ENCODE data around the gene SKI. TPM values are rescaled to one million over a fixed set of nuclear protein-coding genes. Genes with fewer than 3 reads are reported as not detected.

The SKI gene
- total and polyA plus RNA-seq, 9 of the 15 experiments (the other 6 are each of a cell fraction or from before 2014, with no cell fraction given): 0.10 to 60.5 (median 4.6) TPM

GRCh38 chr1:2279210-2279639, 51.1 kb downstream of the SKI start:
- no peak overlapping the region for H3K4me3 ChIP-seq
- no peaks in the 10 kb centered on the region for H3K27me3 ChIP-seq (ENCODE audit: control insufficient read depth in 2 of 2, insufficient read depth in 2 of 2, low read length in 2 of 2)
- H4K20me1 ChIP-seq (replicated peaks; ENCODE audit: control insufficient read depth, insufficient read depth, low read length): peaks cover 17% of the 10 kb centered on the region; the same call in 1 of the 2 replicates
- H3K9me1 ChIP-seq (ENCODE audit: control insufficient read depth, insufficient read depth, low read length): peaks cover 5% of the 10 kb centered on the region
- 95% methylated on average over 10 of the region's 13 CpGs for WGBS (ENCODE audit: insufficient coverage, low coverage, missing lambda C conversion rate)
- peaks cover 12 to 60% of the 10 kb centered on the region in 2 experiments for H3K4me1 ChIP-seq (replicated peaks in 1 of 2; ENCODE audit: control insufficient read depth in 2 of 2, insufficient read depth in 2 of 2, low read length in 2 of 2)
- no peak overlapping the region for H3K9ac ChIP-seq (ENCODE audit: insufficient read depth in 1 of 2, low read depth in 2 of 2, low read length in 2 of 2)
- H3K36me3 ChIP-seq (ENCODE audit: control insufficient read depth, insufficient read depth, low read length): peaks cover 19% of the 10 kb centered on the region; the same call in 2 of the 3 replicates
- H3K27ac ChIP-seq (ENCODE audit: extremely low read depth, low read depth, low read length): no peak overlapping the region
- in situ Hi-C loops (cut with MboI) (no loop called here), intact Hi-C loops (cut with micrococcal nuclease) (no loop called here)
- peaks cover 2% of the 10 kb centered on the region for H3K9me3 ChIP-seq (replicated peaks; ENCODE audit: control insufficient read depth, insufficient read depth, low read depth, low read length)
- BruUV-seq (replicated peaks): no TSS peak
- ChIA-PET CTCF (ENCODE audit: low intra/inter-chr PET ratio) (no interaction called here), POLR2A (no interaction called here)
- ATAC-seq (no peak), FAIRE-seq (no peak), DNase-seq (ENCODE audit: extremely low read depth in 1 of 4, low spot score in 3 of 4) (no peak)
- peaks cover 74% of the 10 kb centered on the region for H3K79me2 ChIP-seq (ENCODE audit: control insufficient read depth, insufficient read depth, low read length)
- H2AFZ ChIP-seq (ENCODE audit: low read depth, low read length): no peak overlapping the region
- H3K4me2 ChIP-seq (ENCODE audit: insufficient read depth, low read length): no peak overlapping the region
- no peak for TF ChIP-seq PREB (CRISPR knock-in tag; IDR thresholded peaks at IDR 0.05)
- TF ChIP-seq DEAF1 (CRISPR knock-in tag; IDR thresholded peaks at IDR 0.05): no peak
- no peak for TF ChIP-seq THRA (IDR thresholded peaks at IDR 0.05)
- no peak for TF ChIP-seq IRF9 (tag; IDR thresholded peaks at IDR 0.05)
- TF ChIP-seq ETS2 (tag; IDR thresholded peaks at IDR 0.05; ENCODE audit: borderline replicate concordance, poor library complexity, severe bottlenecking): no peak
- TF ChIP-seq RAD51 (IDR thresholded peaks at IDR 0.05; ENCODE audit: borderline replicate concordance, low read depth): no peak
- TF ChIP-seq GATA2 (CRISPR knock-in tag; IDR thresholded peaks at IDR 0.05): no peak
- TF ChIP-seq MTA3 (IDR thresholded peaks at IDR 0.05; ENCODE audit: borderline replicate concordance): no peak
- no peak for TF ChIP-seq LEF1 (IDR thresholded peaks at IDR 0.05)
- no peak for TF ChIP-seq ZNF280A (IDR thresholded peaks at IDR 0.05; ENCODE audit: low read depth, partially characterized antibody)
- TF ChIP-seq KLF1 (tag; IDR thresholded peaks at IDR 0.05): no peak
- TF ChIP-seq ZBTB26 (CRISPR knock-in tag; IDR thresholded peaks at IDR 0.05): no peak

Data from K562 (cell line).